ENCODE results near the gene CCDC61.
A peak's percentile ranks its signal among the peaks of the same experiment; 100 is the strongest.

Gene CCDC61, protein sequence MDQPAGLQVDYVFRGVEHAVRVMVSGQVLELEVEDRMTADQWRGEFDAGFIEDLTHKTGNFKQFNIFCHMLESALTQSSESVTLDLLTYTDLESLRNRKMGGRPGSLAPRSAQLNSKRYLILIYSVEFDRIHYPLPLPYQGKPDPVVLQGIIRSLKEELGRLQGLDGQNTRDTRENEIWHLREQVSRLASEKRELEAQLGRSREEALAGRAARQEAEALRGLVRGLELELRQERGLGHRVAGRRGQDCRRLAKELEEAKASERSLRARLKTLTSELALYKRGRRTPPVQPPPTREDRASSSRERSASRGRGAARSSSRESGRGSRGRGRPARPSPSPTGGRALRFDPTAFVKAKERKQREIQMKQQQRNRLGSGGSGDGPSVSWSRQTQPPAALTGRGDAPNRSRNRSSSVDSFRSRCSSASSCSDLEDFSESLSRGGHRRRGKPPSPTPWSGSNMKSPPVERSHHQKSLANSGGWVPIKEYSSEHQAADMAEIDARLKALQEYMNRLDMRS

DNA sequence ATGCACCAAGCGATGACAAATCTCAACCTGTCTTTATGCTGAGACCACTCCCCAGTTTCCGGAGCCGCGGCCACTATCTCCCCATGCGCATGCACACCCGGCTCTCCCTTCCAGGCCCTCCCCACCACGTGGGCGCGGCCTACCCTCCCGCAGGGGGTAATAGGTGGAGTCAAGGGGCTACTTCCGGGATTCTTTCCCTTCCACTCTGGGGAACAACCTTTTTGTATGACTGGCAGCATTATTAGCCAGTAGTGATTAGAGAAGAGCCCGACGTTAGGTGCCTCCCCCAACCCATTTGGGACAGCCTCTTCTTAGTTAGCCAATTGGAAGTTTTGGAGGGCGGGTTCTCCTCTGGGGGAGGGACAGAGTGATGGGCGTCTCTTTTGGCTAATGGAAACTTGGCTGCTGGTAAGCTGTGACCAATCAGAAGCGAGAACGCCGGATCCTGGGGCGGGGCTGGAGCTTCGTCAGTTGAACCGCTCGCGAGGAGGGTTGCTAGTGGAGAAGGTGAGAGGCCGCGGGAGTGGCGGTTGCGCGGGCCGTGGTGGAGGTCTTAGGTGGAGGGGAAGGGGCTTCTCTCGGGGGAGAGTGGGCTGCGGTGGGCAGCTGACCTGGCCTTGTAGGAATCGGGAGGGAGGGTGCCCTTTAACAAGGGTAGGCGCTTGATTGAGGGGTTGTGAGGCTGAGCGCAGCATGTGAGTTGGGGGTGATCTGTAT is at the start of gene CCDC61:
TSS of gene CCDC61 (plus strand) at position 470 of the 717 bp plus-strand sequence. CDS start 7,552 bp downstream, outside the sequence.
- peak; percentile 100 for DNase-seq

- DNase-seq, result no peak
Observed at GRCh38 chr19:45947926-45948325, 47.3 kb upstream of the CCDC61 start.

DNA sequence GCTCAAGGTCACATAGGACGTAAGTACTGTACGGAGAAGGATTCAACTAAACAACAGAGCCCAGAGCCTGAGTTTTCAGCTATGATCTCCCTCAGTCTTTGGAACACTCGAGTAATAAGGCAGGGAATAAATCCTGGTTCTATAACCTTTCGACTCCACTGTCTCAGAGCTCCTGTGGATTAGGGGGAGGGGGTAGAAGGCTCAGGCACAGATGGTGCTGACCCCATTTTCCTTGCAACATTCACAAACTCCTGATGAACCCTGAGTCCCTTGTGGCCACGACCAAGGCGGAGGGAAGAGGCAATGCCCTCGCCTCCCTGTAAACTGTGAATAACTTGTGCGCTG is 43.0 kb upstream of the CCDC61 start:
- no peak for DNase-seq

GRCh38 chr19:45952686-45953505 is 42.4 kb upstream of the CCDC61 start:
- DNase-seq, result peak; percentile 98

GRCh38 chr19:45953676-45954075 is 41.6 kb upstream of the CCDC61 start:
- DNase-seq, result no peak

- no peak for DNase-seq
Observed at GRCh38 chr19:45954156-45954555, 41.1 kb upstream of the CCDC61 start.

GRCh38 chr19:45955905-45956608 is 39.2 kb upstream of the CCDC61 start:
- no peak for DNase-seq

DNA sequence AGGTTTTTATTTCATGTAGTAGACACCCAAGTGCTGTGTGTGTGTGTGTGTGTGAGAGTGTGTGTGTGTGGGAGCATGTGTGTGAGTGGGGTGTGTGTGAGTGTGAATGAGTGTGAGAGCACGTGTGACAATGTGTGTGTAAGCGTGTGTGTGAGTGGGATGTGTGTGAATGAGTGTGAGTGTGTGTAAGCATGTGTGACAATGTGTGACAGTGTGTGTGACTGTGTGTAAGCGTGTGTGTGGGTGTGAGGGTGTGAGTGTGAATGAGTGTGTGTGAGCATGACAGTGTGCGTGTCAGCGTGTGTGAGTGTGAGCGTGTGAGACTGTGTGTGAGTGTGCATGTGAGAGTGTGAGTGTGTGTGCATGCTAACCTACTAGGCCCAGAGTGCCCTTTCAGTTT is 36.9 kb upstream of the CCDC61 start:
- DNase-seq, result no peak

DNA sequence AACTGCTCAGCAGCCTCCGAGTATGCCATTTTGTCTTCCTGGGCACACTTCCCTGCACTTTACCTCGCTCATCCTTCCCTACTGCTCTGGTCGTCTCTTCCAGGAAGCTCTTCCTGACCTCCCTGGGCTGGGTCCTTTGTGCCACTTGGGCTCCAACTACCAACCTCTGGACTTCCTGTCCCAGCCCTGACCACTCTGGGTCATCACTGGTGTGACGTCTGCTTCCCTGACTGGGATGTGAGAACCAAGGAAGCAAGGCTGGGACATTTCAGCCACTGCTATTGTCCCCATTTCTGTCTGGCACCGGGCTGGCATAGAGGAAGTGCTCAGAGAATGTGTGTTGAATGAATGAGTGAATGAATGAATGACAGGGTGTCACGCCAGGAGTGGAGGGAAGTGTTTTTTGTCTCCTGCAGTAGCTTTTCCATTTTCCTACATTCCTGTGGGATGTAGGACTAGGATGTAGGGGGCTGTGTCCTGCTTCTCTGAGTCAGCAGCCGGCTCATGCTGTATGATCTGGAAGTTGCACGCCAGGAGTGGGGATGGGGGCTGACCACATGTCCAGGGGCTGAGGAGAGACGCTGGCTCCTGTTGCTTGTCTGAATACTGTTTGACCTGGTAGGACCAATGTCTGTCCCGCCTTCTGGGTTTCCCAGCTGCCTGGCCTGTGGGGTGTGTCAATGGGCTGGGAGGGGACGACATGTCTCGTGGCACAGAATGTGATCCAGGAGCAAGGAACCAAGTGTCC is 36.3 kb upstream of the CCDC61 start:
- DNase-seq, result no peak

- DNase-seq, result no peak
Observed at GRCh38 chr19:45959517-45960025, 35.7 kb upstream of the CCDC61 start.

GRCh38 chr19:45960595-45961235 is 34.6 kb upstream of the CCDC61 start:
- DNase-seq, result no peak

GRCh38 chr19:45962021-45962420 is 33.2 kb upstream of the CCDC61 start:
- no peak for DNase-seq

- no peak for DNase-seq
Observed at GRCh38 chr19:45967246-45967645, 28.0 kb upstream of the CCDC61 start.

DNA sequence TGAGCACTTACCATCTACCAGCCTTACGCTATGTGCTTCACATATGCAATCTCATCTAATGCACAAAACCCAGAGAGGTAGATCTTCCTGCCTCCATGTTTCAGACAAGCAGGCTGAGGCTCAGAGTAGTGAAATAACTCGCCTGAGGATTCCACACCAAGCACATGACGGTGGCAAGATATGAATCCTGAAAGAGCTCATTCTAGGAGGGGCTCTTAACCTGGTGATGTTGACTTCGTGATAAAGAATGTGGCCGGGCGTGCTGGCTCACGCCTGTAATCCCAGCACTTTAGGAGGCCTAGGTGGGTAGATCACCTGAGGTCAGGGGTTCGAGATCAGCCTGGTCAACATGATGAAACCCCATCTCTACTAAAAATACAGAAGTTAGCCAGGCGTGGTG is 26.6 kb upstream of the CCDC61 start:
- DNase-seq, result no peak

DNA sequence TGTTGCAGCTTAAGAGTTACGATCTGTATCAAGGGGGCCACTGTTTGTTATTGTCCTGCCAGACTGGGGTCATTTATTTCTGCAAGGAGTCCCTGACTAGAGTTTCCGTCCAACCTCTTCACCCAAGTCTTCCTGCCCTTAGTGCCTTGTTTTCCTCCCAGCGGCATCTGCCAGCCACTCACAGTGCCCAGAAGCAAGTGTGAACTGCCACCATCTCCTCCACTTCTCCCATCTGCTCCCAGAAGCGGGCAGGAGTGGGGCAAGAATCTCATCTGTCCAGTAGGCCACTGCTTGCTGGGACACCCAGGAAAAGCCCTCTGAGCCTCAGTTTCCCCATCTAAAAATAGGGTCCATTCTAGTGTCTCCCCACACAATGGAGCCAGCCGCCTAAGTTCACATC is 25.6 kb upstream of the CCDC61 start:
- no peak for DNase-seq

GRCh38 chr19:45971260-45971902 is 23.9 kb upstream of the CCDC61 start:
- DNase-seq, result no peak

GRCh38 chr19:45972081-45972946 is 23.0 kb upstream of the CCDC61 start:
- DNase-seq, result no peak

DNA sequence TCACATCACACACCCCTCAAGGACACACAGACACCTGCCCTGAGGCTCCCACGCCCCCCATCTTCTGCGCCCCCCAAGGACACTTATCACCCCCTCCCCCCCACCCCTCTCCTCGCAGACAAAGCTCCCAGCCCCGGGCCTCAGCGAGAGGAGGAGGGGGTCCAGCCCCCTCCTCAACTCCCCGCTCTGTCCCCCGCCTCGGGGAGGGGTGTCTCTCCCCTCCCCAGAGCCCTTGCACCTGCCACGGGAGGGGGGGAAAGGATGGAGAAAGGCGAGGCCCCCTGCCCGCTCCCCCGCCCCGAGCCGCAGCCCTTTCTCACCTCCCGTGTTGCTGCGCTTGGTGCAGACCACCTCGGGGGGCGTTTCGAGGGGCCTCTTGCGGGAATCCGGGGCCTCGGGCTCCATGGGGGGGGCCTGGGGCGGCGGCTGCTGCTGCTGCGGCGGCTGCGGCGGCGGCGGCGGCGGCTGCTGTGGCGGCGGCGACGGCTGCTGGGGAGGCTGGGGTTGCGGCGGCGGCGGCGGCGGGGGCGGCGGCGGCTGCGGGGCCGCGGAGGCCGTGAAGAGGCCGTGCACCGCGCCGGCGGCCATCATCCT is 22.2 kb upstream of the CCDC61 start:
- DNase-seq, result peak; percentile 51
